HG03025 (cell line): ENCODE measurements around the gene PHF21B.

Source experiments
- ATAC-seq: cut with Tn5 transposase; IDR thresholded peaks from one replicate; pipeline ENCODE4 v1.9.1; 2021; ENCODE audit warnings: mild to moderate bottlenecking, moderate library complexity; ENCODE audit not compliant: unreplicated experiment, low FRiP score

The PHF21B gene

DNA sequence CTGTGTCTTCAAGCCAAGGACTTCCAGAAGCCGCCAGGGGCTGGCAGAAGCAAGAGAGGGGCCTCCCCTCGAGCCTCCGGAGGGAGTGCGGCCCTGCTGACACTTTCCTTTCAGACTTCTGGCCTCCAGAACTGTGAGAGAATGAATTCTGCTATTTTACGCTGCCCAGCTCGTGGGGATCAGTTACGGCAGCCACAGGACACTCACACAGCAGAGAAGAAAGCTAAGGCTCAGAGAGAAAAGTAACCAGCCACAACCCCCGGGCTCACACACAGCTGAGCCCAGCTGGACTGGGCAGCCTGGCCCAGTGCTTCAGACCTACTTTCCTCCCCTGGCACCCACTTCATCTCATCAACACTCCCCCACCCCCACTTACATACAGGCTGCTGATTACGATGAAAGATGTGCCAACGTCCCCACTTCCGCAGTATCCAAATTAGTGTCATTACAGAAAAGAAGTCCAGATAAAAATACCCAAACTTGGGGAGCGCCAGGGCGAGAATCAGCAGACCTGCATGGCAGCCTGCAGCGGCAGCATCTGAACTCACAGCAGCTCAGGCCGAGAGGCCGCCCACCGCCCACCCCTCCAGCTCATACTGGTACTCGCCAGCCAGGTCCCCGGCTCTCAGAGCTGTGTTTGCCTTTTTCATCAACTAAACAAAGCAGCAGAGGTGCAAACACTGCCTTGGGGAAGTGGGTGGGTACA lies 15.3 kb downstream of the PHF21B start:
- ATAC-seq, result no peak

DNA sequence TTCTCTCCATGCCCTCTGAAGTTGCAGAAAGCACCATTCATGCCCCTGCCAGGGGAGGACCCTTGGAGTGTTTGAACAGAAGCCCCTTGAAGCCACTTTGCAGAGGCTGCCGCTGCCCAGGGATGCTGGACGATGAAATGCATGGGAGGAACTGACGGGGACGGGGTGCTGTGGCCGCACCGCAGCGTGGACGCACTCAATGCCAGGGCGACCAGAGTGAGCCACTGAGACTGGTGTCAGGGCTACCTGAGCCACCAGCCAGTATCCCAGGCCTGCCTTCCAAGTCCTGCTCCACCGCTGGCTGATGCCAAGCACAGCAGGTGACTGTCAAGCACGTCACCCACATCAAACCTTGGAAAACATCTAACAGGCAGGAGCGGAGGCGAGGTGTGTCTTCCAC lies 17.6 kb downstream of the PHF21B start:
- no peak for ATAC-seq

DNA sequence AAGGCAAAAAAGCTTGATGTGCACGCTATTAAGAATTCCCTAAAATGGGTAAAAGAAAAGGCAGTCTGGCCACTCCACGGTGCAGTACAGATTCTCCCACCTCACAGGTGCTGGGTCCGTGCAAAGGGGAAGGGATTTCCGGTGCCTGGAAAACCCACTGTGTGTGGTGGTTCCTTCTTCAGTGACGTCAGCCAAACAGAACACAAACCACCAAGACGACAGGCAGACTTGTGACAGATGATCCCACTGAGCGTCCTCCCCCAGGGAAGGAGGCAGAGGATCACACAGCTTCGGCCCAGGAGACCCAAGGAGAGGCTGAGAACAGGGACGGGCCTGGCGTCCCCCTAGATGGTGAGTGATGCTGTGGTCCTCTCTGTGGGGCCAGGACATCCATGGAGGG lies 18.6 kb downstream of the PHF21B start:
- ATAC-seq, result no peak

DNA sequence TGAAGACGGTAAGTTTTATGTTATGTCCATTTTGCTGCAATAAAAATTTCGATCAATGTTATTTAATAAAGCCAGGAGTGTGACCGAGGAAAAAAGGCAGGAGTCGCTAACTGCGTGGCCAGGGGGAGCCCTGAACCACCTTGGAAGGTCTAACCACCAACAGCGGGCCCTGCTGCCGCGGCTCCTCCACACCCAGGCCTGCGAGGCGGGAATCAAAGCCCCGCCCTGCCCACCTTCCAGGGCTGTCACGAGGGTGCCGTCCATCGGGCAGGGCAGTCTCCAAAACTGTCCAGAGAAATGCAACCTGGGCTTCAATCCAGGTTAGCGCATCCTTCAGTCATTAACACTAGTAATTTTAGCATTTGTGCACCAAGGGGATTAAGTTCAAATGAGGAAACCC lies 19.0 kb downstream of the PHF21B start:
- ATAC-seq, result no peak

DNA sequence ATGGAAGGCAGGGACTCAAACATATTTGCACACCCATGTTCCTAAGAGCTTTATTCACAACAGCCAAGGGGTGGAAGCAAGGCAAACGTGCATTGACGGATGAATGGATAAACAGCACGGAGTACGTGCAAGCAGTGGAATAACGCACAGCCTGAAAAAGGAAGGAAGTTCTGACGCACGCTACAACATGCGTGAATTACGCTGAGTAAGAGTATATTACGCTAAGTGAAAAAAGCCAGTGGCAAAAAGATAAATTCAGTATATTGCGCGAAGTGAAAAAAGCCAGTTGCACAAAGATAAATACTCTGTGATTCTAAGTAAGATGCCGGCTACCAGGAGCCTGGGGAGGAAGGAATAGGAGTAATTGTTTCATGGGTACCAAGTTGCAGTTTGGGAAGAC lies 19.5 kb downstream of the PHF21B start:
- ATAC-seq, result no peak

DNA sequence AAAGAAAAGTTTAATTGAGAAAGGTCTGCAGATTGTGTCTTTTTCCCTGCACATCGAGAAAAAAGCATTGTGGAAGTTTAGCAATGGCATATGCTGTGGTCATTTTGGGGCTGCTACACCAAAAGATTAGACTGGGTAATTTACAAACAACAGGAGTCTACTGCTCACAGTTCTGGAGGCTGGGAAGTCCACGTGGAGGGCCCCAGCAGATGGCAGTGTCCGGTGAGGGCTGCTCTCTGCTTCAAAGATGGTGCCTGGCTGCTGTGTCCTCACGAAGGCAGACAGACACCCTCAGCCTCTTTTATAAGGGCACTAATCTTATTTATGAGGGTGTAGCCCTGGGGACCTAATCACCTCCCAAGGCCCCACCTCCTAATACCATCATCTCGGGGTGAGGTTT lies 21.1 kb downstream of the PHF21B start:
- ATAC-seq, result no peak

DNA sequence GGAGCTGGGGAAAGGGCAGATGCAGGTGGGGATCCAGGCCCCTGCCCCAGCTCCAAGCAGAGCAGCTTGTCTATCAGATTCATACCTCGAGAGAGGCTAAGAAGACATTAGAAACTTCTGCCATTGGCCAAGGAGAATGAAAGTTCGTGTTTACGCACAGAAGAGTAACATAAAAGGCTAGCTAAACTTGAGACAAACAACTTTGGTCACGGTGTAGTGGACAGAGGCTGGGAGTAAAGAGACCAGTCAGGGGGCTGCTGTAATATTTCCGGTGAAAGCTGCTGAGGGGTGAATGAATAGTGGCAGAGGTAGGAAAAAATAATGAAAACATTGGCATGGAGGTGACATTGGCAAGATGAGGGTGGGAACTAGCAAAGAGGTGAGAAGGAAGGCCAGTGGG lies 22.9 kb downstream of the PHF21B start:
- ATAC-seq, result no peak

DNA sequence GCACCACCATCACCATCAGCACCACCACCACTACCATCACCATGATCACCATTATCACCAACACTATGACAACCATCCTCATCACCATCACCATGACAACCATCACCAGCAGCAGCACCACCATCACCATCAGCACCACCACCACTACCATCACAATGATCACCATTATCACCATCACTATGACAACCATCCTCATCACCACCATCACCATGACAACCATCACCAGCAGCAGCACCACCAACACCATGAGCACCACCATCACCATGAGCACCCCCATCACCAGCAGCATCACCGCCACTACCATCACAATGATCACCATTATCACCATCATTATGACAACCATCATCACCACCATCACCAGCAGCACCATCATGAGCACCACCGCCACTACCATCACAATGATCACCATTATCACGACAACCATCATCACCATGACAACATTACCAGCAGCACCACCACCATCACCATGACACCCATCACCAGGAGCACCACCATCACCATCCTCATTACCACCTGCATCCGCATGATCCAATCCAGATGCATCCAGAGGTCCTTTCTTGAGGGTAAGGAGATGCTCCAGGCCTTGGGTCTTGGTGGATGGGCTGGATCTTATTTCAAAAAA lies 23.8 kb downstream of the PHF21B start:
- ATAC-seq, result no peak

DNA sequence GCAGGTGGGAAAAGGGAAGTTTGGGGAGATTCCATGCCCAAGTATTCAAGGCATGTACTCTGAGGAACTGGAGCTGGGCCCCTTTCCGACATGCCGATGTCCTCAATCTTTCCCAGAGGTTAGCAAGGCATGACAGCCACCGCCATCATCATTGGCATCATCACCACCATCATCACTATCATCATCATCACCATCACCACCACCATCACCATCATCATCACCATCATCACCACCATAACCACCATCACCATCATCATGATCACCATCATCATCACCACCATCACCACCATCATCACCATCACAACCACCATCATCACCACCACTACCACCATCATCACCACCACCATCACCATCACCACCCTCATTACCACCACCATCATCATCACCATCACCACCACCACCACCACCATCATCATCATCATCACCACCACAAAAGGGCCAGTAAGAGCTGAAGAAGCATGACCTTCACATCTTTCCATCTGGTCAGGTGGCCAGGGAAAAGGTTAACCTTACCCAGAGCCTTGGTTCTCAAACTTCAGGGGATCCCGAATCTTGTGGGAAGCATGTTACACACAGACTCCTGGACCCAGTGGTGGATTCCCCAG lies 25.8 kb downstream of the PHF21B start:
- ATAC-seq, result no peak

DNA sequence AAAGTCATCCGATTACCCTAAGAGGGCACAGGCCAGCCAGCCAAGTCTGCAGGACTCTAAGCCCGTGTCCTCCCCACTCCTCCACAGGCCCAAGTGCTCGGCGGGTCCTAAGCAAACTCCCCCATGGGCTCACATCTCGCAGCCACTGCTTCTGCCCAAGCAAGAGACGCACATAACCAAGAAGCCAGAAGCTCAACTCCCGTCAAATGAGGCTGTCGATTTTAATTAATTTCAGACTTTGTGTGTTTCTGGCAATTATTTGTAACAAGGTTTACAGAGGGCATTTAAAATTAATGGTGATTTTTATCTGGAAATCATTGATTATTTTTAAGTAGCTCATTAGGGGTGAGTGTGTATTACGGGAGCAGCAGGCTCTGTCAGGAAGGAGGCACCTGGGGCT lies 27.4 kb downstream of the PHF21B start:
- ATAC-seq, result no peak

DNA sequence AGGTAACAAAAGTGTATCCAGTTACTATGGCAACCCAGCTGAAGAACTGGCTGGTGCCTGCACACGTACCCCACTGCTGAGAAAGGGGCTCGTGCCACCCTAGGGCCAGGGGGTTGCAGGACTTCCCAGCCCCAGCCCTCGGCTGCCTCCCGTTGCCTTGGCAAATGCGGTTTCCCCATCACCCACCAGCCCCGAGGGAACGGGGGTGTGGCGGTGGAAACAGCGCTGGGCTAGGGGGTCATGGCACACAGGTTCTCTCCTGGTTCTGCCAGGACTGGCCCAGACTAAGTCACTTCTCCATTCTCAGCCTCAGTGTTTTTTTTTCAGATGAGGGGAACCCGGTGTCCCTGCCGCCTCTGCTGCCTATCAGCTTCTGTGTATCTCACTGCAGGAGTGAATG lies 27.9 kb downstream of the PHF21B start:
- no peak for ATAC-seq

DNA sequence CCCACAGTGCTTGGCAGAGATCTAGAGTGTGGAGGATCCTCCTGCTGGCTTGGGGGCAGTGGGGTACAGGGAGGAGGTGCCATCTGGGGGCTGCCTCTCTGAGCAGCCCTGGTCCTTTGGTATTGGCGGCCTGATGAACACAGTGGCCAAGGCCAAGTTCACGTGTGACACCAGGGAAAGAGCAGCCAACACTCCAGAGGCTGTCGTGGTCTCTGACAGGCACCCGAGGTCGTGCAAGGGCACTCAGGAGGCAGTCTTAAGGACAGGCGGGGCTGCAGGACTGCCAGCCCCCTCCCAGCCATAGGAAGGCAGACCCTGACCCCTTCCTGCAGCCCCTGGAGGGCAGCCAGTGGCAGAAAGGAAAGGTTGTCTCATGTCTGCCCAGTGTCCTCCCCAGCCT lies 30.7 kb downstream of the PHF21B start:
- ATAC-seq, result no peak

DNA sequence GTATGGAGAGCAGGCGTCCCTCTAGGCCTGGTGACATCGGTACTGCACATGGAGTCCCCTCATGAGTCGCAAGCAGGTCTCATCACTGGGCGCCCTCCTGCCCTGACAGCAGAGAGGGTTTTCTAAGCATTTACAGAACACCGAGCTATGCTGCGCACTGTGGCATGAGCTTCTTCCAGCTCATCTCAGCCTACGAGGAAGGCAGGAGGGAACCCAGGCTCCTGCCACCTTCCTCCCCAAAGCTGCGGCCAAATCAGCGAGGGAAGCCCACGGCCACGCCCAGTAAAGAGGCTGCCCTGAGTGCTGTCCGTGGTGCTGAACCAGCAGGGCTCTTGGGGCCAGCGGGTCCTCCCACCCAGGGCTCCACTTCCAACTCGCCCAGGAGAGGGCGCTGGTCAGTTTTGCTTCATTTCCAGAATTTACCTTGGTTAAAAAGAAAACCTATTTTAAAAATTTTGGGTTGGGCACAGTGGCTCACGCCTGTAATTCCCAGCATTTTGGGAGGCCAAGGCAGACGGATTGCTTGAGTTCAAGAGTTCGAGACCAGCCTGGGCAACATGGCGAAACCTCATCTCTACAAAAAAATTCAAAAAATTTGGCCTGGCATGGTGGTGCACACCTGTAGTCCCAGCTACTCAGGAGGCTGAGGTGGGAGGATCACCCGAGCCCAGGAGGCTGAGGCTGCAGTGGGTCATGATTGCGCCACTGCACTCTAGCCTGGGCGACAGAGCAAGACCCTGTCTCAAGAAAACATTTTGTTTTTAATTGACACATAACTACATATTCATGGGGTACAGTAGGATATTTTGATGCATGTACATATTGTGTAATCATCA lies 34.2 kb downstream of the PHF21B start:
- no peak for ATAC-seq

DNA sequence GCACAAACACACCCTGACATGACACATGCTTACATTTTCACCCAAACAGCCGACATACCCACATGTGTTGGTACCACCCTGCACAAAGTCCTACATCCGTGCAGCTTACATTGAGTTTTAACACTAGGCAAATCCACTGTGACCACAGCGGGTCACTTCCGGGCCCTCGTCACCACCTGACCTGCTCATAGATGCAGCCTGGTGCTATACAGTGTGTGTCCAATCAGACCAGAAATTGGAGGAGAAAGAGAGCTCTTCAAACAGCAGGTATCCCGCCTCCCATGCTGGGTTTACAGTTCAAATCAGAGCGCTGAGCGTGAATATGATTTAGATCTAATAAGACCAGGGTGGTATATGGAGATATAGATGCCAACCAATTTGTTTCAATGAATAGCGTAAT lies 35.4 kb downstream of the PHF21B start:
- ATAC-seq, result no peak

DNA sequence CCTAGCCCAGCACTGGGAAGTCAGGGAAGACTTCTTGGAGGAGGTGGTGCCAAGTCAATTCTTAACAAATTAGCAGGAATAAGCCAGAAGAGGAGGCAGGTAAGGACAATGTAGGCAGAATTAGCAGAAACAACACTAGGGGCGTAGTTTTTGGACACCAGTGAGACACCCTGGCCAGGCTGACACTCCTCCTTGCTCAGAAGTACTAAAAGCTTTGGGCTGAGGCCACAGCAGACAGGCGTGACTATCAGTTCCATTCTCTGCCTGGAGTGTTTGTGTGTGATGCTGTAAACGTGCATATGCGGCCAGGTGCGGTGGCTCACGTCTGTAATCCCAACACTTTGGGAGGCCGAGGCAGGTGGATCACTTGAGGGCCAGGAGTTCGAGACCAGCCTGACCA lies 36.0 kb downstream of the PHF21B start:
- no peak for ATAC-seq

DNA sequence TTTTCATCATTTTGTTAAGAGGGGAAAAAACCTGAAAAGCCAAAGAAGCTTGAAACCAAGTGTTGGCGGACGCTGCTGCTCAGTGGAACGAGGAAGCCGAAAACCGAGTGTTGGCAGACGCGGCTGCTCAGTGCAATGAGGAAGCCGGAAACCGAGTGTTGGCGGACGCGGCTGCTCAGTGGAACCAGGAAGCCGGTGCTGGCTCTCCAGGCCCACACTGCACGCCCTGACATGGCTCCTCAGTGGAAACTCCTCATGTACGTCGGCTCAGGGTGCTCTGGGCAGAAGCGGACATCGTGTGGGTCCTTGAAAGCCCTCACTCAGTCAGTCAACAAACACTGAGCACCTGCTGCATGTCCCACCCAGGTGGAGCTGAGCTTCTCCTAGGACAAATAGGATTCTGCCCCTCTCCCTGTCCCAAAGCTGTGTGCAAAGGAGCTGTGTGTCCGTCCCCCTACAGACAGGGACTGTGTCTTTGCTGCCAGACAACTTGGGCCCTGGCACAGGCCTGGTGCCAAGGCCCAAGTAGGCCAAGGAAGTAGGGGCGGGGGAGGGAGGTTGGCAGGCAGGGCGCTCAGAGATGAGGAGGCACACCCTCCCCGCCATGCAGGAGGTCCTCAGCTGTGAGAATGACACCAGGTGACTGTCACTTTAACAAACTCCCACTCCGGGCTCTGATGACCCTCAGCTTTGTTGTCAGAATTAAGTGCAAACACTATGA lies 37.3 kb downstream of the PHF21B start:
- ATAC-seq, result no peak

DNA sequence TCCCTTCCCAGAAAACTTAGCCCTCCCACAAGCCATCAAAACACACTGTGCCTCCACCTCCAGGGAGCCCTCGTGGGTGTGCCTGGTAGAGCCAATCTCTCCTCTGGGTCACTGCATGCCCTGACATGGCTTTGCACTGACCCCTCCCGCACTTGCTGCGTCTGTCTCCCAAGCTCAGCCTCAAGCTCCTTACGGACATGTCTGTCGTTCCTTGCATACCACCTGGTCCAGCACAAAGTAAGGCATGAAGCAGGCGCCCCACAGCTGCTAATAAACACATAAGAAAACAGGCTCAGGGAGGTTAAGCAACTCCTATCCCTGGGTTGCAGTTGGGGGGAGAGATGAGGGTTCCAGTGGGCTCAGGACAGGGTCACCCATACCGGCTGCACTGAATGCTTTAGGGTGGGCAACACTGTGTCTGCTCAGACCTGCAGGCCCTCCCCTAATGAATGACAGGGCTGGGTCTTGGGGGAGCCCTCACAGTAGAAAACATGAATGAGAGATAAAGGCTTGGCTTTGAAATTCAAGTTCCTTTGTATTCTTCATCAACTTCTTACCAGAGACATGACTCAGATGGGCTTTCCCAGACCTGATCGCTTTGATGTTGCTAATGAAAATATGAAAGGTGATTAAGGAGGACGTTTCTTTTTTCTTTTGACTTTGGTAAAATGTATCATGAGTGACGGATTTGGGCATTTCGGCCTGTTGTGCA lies 38.0 kb downstream of the PHF21B start:
- ATAC-seq, result no peak

DNA sequence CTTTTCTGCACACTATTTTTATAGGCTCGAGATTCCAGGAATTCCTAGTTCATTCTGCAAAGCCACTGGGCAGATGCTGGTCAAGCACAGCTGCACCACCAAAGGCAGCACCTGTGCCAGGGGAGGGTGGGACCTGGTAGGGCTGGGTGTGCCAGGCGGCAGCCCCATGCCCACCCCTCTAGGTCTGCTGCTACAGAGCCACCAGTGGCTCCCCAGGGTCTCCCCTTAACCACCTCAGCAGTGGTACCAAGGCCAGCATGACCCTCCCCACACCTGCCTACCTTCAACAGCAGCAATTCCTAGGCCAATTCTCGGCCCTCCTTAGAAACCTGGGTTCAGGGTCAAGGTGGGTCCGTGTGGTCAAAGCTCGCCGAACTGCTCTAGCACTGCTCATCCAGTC lies 39.5 kb downstream of the PHF21B start:
- no peak for ATAC-seq

DNA sequence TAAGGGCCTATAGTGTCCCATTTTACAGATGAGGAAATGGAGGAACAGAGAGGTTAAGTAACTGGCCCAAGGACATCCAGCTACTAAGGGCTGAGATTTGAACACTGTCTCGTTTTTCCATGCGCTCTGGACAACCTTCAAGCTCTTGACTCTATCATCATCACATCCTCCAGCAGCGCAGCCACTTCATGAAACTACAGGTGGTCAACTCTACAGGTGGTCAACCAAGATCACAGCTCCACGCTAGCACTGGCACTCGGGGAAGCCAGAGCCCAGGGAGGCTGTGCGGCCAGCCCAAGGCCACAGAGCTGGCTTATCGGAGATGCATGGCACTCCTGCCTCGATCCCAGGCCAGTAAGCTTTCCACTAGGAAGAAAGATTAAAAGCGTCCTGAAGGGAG lies 40.0 kb downstream of the PHF21B start:
- ATAC-seq, result no peak

DNA sequence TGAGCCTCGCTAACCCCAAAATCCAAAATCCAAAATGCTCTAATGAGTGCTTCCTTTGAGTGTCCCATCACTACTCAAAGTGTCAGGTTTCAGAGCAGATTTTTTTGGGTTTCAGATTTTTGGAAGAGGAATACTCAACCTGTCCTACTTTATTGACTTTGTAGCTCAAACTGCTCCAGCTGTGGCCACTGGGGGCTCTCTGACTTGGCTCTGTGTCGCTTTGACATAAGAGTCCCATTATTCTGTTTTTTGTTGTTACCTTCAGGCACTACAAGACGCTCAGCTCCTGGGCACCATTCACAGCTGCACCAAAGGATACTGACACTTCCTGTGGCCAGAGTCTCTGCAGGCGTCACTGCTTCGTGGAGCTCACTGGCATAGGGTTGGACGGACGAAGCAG lies 41.1 kb downstream of the PHF21B start:
- no peak for ATAC-seq
